Thyroid gland (tissue), 4 donors: ENCODE data around the gene GKN1.

ENCODE experiments used
- CTCF ChIP-seq, 6 experiments: fragments of 200-600 bp in 3 of 6; fragments of 450-650 bp in 3 of 6; sonication (generic) in 3 of 6; IDR thresholded peaks; one replicate each; pipeline ENCODE4 v1.5.1; 2016 to 2019; ENCODE audit warnings: antibody characterized with exemption in 6 of 6, mild to moderate bottlenecking in 2 of 6, inconsistent platforms in 1 of 6, moderate library complexity in 1 of 6
- POLR2A ChIP-seq, 2 donors: fragments of 450-650 bp; IDR thresholded peaks; one replicate each; pipeline ENCODE4 v1.6.1; 2017; ENCODE audit warnings: antibody characterized with exemption in 2 of 2, mild to moderate bottlenecking in 2 of 2, moderate library complexity in 1 of 2

- TF ChIP-seq POLR2A (IDR thresholded peaks at IDR 0.05) (no peak), CTCF (IDR thresholded peaks at IDR 0.05) (no peak)
Measured at GRCh38 chr2:69017080-69017479, 42.6 kb downstream of the GKN1 start.
